BE2C (cell line): ENCODE data around the gene EIF2AK3.
"Not testable (repeated sequence)": the region's sequence is repeated elsewhere in the genome, so short reads cannot be mapped to it uniquely, and the experiment has no call there.

Source experiments
- DNase-seq: peaks from one replicate; pipeline ENCODE4 v3.0.0-alpha.2; 2020
- H3K27me3 ChIP-seq: fragments of 250-450 bp; sonication (Bioruptor Pico); 2 replicates; pipeline ENCODE4 v1.5.1; 2020; ENCODE audit warnings: mild to moderate bottlenecking
- H3K36me3 ChIP-seq: fragments of 250-450 bp; sonication (Bioruptor Pico); 2 replicates; pipeline ENCODE4 v1.5.1; 2020; ENCODE audit warnings: mild to moderate bottlenecking
- H3K4me1 ChIP-seq: fragments of 250-450 bp; sonication (Bioruptor Pico); 2 replicates; pipeline ENCODE4 v1.5.1; 2020
- H3K4me3 ChIP-seq: 2 replicates; pipeline ENCODE4 v1.5.1; 2011; ENCODE audit warnings: low read depth, low read length
- H3K9me3 ChIP-seq: fragments of 250-450 bp; sonication (Bioruptor Pico); 2 replicates; pipeline ENCODE4 v1.5.1; 2020
- TF ChIP-seq, protein P1 (sequence below): IDR thresholded peaks from 2 replicates; pipeline ENCODE4 v1.5.1; 2012; ENCODE audit warnings: mild to moderate bottlenecking, low read depth, low read length

Gene EIF2AK3

GRCh38 chr2:88554189-88554588 lies 73.1 kb downstream of the EIF2AK3 start:
- no peaks in the 10 kb centered on the region for H3K4me1 ChIP-seq
- H3K27me3 ChIP-seq: no peaks in the 10 kb centered on the region
- TF ChIP-seq, protein P1, sequence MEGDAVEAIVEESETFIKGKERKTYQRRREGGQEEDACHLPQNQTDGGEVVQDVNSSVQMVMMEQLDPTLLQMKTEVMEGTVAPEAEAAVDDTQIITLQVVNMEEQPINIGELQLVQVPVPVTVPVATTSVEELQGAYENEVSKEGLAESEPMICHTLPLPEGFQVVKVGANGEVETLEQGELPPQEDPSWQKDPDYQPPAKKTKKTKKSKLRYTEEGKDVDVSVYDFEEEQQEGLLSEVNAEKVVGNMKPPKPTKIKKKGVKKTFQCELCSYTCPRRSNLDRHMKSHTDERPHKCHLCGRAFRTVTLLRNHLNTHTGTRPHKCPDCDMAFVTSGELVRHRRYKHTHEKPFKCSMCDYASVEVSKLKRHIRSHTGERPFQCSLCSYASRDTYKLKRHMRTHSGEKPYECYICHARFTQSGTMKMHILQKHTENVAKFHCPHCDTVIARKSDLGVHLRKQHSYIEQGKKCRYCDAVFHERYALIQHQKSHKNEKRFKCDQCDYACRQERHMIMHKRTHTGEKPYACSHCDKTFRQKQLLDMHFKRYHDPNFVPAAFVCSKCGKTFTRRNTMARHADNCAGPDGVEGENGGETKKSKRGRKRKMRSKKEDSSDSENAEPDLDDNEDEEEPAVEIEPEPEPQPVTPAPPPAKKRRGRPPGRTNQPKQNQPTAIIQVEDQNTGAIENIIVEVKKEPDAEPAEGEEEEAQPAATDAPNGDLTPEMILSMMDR: 0 out of 2 replicates have a peak, but pooled peaks have one; percentile 16
- H3K9me3 ChIP-seq: no peaks in the 10 kb centered on the region
- no peak for DNase-seq
- H3K4me3 ChIP-seq: no peak overlapping the region
- no peaks in the 10 kb centered on the region for H3K36me3 ChIP-seq

DNA sequence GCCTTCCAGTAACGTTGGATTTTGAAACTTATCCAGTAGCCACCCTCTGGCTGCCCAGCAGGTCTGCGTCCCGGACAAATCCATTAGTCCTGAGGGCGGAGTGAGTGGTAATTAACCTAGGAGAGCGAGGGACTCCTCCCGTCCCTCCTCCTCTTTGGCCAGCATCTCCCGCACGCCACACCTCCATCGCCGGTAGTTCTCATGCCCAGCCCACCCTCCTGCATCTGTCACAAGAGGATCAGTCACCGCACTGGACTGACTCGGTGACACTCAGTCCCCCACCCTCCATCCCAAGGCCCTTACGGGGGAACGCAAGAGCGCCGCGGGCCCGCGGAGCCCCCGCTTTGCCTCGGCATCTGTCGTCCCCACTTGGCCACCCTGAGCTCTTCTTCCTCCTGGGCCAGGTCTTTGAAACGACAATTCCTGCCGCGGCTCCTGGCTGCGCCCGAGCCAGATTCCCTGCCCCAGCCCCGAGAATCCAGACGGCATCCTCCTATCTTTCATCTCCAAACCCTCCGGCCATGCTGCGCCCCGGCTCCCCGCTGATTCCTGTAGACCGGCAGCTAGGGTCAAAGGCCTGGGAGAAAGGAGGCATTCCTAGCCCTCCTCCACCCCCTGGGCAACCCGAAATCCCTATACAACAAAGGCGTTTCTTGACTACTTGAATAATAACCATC lies 77.5 kb downstream of the EIF2AK3 start:
- no peaks in the 10 kb centered on the region for H3K4me1 ChIP-seq
- no peaks in the 10 kb centered on the region for H3K9me3 ChIP-seq
- H3K27me3 ChIP-seq: no peaks in the 10 kb centered on the region
- DNase-seq: peak; percentile 39
- peak overlapping the region; percentile 46 for H3K4me3 ChIP-seq
- TF ChIP-seq, protein P1: no peak
- H3K36me3 ChIP-seq: no peaks in the 10 kb centered on the region

- H3K4me1 ChIP-seq: not testable (repeated sequence)
Observed at GRCh38 chr2:88546291-88546690, 81.0 kb downstream of the EIF2AK3 start.

DNA sequence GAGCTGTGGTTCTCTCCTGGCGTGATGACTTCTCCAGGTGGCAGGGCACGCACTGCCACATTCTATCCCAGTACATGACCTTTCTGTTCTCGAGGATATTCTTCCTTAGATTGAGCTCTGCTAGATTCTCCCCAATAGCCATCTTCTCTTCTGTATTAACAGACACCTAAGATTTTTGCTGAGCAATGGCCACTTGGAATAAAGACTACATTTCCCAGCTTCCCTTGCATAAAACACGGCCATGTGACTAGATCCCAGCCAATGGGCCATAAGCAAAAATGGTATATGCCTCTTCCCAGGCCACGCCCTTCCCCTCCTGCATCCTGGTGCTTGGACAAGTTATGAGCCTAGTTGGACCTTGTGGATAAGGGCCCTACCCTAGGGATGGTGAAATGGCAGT lies 82.1 kb downstream of the EIF2AK3 start:
- peak; percentile 59 for DNase-seq
- H3K4me1 ChIP-seq: no peaks in the 10 kb centered on the region
- TF ChIP-seq, protein P1: no peak
- H3K36me3 ChIP-seq: no peaks in the 10 kb centered on the region
- no peak overlapping the region for H3K4me3 ChIP-seq
- H3K27me3 ChIP-seq: no peaks in the 10 kb centered on the region
- no peaks in the 10 kb centered on the region for H3K9me3 ChIP-seq

More at GRCh38 chr2:88546291-88546690, 81.0 kb downstream of the EIF2AK3 start:
- not testable (repeated sequence) for DNase-seq, H3K9me3 ChIP-seq, H3K27me3 ChIP-seq, H3K36me3 ChIP-seq, H3K4me3 ChIP-seq

DNA sequence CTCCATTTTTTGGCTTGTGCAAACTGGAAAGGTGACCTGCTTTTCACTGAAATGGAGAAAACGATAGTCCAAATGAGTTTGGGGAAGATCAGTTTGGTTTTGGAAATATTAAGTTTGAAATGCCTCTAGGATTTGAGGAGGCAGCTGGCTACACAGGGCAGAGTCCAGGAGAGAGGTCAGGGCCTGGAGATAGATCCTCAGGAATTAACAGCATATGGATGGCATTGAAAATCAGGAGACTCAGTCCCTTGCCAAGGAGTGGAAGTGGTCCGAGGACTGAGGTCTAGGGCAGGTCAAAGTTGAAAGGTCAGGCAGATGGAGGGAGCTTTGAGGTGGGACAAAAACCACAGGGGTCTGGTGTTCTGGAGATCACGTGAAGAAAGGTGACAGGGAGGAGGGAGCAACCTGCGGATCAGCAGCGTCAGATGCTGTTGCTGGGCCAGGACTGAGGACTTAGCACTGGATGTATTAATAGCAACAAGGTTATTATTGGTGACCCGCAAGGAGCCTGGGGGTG lies 83.7 kb downstream of the EIF2AK3 start:
- DNase-seq: no peak
- no peaks in the 10 kb centered on the region for H3K4me1 ChIP-seq
- no peaks in the 10 kb centered on the region for H3K27me3 ChIP-seq
- no peaks in the 10 kb centered on the region for H3K9me3 ChIP-seq
- H3K36me3 ChIP-seq: no peaks in the 10 kb centered on the region
- no peak overlapping the region for H3K4me3 ChIP-seq
- TF ChIP-seq, protein P1: no peak

GRCh38 chr2:88542668-88543067 lies 84.6 kb downstream of the EIF2AK3 start:
- Histone ChIP-seq H3K36me3 (no peaks in the 10 kb centered on the region), H3K4me1 (no peaks in the 10 kb centered on the region), H3K27me3 (no peaks in the 10 kb centered on the region), H3K4me3 (no peak overlapping the region), H3K9me3 (no peaks in the 10 kb centered on the region)
- TF ChIP-seq, protein P1: no peak
- no peak for DNase-seq
